GM23248 (cell line): ENCODE data around the gene GALNT13.

ENCODE experiments used
- EZH2 ChIP-seq: fragments of 200-600 bp; sonication (generic); IDR thresholded peaks from 2 replicates; pipeline ENCODE4 v1.6.1; 2018; ENCODE audit warnings: antibody characterized with exemption, mild to moderate bottlenecking; ENCODE audit not compliant: insufficient read depth, poor library complexity, severe bottlenecking
- EZH2phosphoT487 ChIP-seq: fragments of 200-600 bp; sonication (generic); IDR thresholded peaks from 2 replicates; pipeline ENCODE4 v1.6.1; 2018; ENCODE audit warnings: antibody characterized with exemption, moderate library complexity, mild to moderate bottlenecking, low read depth; ENCODE audit not compliant: insufficient read depth

GRCh38 chr2:154470376-154470775 is 598.7 kb downstream of the GALNT13 start:
- TF ChIP-seq EZH2phosphoT487 (no peak), EZH2 (no peak)
